ENCODE measurements around the gene NFYC. TPM values are rescaled to one million over a fixed set of nuclear protein-coding genes. Genes with fewer than 3 reads are reported as not detected.
"Not testable (repeated sequence)": the region's sequence is repeated elsewhere in the genome, so short reads cannot be mapped to it uniquely, and the experiment has no call there.

NFYC gene
- total RNA-seq, 2 donors from 2014 or later, result 62.5 TPM

DNA sequence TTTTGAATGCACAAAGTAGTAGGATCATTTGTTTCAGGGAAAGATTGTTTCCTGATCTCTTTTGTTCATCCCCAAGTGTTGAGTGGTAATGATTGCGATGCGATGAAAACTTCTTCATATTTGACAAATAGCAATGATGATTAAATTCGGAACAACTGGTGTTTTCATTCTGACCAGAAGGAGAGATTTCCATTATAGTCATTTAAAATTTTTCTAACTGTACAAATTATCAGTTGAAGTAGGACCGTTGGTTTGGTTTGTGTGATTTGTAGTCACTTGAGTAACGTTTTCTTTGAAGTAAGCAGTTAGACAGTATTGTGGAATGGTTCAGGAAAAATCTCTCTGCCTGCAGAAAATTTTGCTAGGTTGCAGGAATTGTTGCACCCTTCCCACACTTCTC is 5.9 kb downstream of the NFYC start:
- DNase-seq (no peak), ATAC-seq (no peak)
- intact Hi-C loops (cut with DNase I, micrococcal nuclease), result no loop called here

- intact Hi-C loops (cut with DNase I, micrococcal nuclease), result no loop called here
Measured at GRCh38 chr1:40699787-40700186, 8.3 kb downstream of the NFYC start.

GRCh38 chr1:40701684-40702083 is 10.2 kb downstream of the NFYC start:
- ATAC-seq, result no peak
- DNase-seq, result no peak
- intact Hi-C loops (cut with DNase I, micrococcal nuclease), result no loop called here

More at GRCh38 chr1:40699787-40700186, 8.3 kb downstream of the NFYC start:
- no peak for DNase-seq
- no peak for ATAC-seq

DNA sequence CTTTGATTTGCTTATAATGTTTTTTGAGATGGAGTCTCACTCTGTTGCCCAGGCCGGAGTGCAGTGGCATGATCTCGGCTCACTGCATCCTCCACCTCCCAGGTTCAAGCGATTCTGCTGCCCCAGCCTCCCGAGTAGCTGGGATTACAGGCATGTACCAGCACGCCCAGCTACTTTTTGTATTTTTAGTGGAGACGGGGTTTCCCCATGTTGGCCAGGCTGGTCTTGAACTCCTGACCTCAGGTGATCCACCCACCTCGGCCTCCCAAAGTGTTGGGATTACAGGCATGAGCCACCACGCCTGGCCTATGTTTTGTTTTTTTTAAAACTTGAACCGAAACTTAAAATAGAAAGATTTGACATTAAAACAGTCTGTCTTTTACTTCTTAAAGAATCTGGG is 11.3 kb downstream of the NFYC start:
- DNase-seq; intact Hi-C loops (cut with DNase I, micrococcal nuclease); ATAC-seq: not testable (repeated sequence)

- intact Hi-C loops (cut with DNase I, micrococcal nuclease), result no loop called here
- DNase-seq, result no peak
- ATAC-seq, result peak; percentile 24
Measured at GRCh38 chr1:40703316-40703715, 11.8 kb downstream of the NFYC start.

- ATAC-seq, result no peak
- intact Hi-C loops (cut with DNase I, micrococcal nuclease), result no loop called here
- no peak for DNase-seq
Measured at GRCh38 chr1:40704817-40705733, 13.6 kb downstream of the NFYC start.

- intact Hi-C loops (cut with DNase I, micrococcal nuclease), result no loop called here
- DNase-seq (no peak), ATAC-seq (no peak)
Measured at GRCh38 chr1:40706626-40707025, 15.1 kb downstream of the NFYC start.

GRCh38 chr1:40708750-40709099 is 17.2 kb downstream of the NFYC start:
- intact Hi-C loops (cut with DNase I, micrococcal nuclease), result no loop called here
- ATAC-seq, result peak; percentile 70

DNA sequence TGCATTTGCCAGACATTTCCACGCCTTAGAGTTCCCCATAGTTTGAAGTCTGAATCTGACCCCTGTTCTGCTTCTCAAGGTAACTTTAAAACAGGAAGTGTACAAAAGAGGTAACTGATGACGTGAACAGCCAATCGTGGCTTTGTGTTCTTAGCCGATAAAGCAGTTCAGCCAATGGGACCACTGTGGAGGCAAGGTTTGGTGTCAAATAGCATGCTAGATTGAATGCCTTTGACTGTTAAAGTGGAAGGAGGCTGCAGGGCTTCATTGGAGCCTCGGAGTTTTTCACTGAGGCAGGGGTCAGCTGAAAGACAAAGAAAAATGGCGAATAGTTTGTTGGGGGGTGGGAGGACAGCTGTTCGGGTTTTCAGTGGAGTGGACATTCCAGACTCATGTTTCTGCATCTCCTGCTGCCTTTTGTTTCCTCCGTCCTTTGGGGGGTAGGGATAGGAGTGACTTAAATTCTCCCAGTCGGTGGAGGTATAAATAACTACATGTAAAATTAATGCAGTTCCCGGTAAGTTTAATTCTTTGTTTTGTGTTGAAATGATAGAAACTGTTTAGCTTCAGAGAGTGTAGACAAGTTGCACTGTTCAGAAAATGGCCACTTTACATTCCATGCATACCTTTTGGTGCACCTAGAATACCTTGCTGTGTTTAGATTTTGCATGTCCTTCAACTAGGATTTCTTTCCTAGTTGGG is 17.7 kb downstream of the NFYC start:
- DNase-seq, result peak; percentile 76 to 93
- intact Hi-C loops (cut with DNase I, micrococcal nuclease), result no loop called here
- ATAC-seq, result peak; percentile 91

More at GRCh38 chr1:40708750-40709099, 17.2 kb downstream of the NFYC start:
- DNase-seq, result no peak

GRCh38 chr1:40709802-40710278 is 18.3 kb downstream of the NFYC start:
- ATAC-seq (no peak), DNase-seq (no peak)
- intact Hi-C loops (cut with DNase I, micrococcal nuclease), result no loop called here

- intact Hi-C loops (cut with DNase I, micrococcal nuclease), result no loop called here
- DNase-seq (no peak), ATAC-seq (peak; percentile 14)
Measured at GRCh38 chr1:40710581-40711315, 19.2 kb downstream of the NFYC start.

DNA sequence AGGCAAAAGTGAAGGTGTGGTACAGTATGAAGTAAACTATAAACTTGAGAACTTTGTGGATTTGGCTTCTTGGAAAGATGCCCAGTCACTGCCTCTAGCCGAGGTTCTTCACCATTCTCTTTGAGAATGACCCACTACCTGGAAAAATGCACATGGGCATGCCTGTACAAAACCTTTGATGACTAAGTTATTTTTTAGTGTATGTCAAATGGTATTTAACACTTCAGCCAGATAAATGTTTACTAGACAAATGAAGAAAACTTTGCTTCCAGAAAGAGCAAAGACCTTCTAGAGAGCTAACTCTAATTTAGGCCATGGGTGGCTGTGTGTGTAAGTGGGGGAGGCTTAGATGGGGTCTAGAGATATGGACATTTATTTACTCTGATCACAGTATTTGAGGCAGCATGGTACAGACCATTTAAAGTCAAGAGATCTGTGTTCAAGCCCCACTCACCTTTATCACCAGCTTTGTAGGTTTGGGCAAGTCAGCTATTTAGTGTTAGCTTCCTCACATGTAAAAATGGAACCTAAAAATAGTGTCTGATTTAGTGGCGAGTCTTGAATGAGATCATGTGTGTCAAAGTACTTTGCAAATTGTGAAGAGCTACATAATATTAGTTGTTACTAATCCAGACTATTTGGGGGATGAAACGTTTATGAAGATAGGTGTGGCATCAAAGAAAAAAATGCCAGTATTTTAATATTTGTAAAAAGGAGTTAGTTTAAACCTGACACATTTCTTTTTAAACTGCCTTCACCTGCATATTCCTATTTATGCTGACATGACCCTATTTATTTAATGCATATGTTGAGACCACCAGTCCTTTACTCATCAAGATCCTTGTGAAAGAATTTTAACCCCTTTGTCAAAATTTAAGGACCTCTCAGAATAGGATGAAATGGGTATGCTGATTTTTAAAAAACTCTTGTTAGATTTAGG is 20.2 kb downstream of the NFYC start:
- intact Hi-C loops (cut with DNase I, micrococcal nuclease), result no loop called here
- ATAC-seq, result peak; percentile 20
- DNase-seq, result peak in 1 of 2 donors; percentile 24

DNA sequence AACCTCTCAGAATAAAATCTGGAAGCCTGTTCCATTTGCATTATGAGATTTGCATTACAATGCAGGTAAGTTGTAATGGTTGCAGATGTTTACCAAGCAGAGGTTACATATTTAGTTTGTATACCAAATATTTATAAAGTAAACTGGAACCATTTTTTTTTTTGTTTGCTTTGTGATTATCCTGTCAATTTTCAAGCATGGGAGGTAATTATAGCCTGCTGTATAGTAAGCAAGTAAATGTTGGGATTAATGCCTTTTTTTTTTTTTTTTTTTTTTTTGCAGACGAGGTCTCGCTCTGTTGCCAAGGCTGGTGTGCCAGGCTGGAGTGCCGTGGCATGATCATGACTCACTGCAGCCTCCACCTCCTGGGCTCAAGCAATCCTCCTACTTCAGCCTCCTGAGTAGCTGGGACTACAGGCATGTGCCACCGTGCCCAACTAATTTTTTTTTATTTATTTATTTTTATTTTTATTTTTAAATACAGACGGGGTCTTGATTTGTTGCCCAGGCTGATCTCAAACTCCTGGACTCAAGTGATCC is 21.0 kb downstream of the NFYC start:
- DNase-seq, result no peak
- no peak for ATAC-seq
- intact Hi-C loops (cut with DNase I, micrococcal nuclease), result no loop called here

DNA sequence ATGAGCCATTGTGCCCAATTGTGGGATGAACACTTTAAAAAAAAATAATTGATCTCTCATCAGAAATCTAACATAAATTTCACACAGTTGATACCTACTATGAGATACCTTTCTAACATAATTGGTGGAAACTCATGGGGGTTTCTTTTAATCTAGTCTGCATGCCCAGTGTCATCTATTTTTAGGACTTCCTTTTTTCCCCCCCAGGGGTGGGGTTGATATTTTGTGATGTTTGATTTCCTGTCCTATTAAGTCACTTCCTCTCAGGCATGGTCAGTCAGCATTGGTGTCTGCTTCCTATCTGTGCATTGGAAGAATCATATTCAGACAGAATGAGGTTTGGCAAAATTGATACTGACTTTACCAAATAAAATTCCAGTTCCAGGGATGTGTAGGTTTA is 21.5 kb downstream of the NFYC start:
- ATAC-seq (no peak), DNase-seq (no peak)
- intact Hi-C loops (cut with DNase I, micrococcal nuclease), result no loop called here

- ATAC-seq, result peak; percentile 61
- intact Hi-C loops (cut with DNase I, micrococcal nuclease), result no loop called here
- no peak for DNase-seq
Measured at GRCh38 chr1:40715491-40716059, 24.1 kb downstream of the NFYC start.

- no peak for DNase-seq
- intact Hi-C loops (cut with DNase I, micrococcal nuclease), result no loop called here
- ATAC-seq, result no peak
Measured at GRCh38 chr1:40717065-40717464, 25.6 kb downstream of the NFYC start.

DNA sequence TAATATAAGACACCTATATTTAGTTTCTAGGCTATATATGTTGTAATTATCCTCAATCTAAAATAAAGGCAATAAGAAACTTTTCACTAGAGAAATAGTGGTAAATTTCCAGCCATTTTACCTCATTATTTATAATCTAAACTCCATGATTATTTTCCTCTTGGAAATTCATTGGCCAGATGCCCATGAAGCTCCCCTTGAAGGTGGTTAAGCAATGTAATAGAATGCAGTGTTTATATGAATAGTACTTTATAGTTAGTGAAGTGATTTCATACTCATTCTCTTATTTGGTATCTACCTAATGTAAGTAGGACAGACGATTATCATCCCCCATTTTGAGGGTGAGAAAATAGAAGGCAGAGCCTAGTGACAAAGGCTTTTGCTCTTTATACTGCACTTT is 26.5 kb downstream of the NFYC start:
- ATAC-seq, result no peak
- no peak for DNase-seq
- intact Hi-C loops (cut with DNase I, micrococcal nuclease), result no loop called here

DNA sequence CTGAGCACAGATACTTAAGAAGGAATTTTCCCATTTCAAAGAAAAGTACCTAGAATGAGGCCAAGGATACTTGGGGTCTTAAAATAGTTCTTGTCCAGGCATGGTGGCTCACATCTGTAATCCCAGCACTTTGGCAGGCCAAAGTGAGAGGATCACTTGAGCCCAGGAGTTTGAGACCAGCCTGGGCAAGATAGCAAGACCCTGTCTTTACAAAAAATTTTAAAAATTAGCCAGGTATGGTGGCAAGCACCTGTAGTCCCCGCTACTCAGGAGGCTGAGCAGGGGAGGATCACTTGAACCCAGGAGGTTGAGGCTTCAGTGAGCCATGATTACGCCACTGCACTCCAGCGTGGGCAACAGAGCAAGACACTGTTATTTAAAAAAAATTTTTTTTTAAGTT is 29.0 kb downstream of the NFYC start:
- DNase-seq, result no peak
- intact Hi-C loops (cut with DNase I, micrococcal nuclease), result no loop called here
- no peak for ATAC-seq

Data from left colon (tissue), 2 donors.